HG03457 (cell line): Measurements from ENCODE around the gene GSC2.
"Not testable (repeated sequence)": the region's sequence is repeated elsewhere in the genome, so short reads cannot be mapped to it uniquely, and the experiment has no call there.

Experiments used
- ATAC-seq: cut with Tn5 transposase; IDR thresholded peaks from one replicate; pipeline ENCODE4 v1.9.1; 2021; ENCODE audit warnings: moderate number of reproducible peaks; ENCODE audit not compliant: unreplicated experiment

Gene GSC2

DNA sequence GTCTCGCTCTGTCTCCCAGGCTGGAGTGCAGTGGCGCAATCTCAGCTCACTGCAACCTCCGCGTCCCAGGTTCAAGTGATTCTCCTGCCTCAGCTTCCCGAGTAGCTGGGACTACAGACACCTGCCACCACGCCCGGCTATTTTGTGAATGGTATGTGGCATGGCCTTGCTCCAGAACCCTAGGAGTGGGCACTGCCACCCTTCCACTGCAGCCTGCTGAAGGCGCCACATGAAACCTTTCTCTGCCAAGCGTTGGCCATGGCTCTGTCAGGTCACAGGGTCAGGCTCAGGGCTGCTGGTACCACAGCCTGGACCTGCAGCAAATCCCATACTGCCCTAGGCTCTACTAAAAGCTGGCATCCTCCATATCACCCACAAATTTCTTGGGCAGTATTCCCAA, 6.0 kb upstream of the GSC2 start:
- ATAC-seq: not testable (repeated sequence)

DNA sequence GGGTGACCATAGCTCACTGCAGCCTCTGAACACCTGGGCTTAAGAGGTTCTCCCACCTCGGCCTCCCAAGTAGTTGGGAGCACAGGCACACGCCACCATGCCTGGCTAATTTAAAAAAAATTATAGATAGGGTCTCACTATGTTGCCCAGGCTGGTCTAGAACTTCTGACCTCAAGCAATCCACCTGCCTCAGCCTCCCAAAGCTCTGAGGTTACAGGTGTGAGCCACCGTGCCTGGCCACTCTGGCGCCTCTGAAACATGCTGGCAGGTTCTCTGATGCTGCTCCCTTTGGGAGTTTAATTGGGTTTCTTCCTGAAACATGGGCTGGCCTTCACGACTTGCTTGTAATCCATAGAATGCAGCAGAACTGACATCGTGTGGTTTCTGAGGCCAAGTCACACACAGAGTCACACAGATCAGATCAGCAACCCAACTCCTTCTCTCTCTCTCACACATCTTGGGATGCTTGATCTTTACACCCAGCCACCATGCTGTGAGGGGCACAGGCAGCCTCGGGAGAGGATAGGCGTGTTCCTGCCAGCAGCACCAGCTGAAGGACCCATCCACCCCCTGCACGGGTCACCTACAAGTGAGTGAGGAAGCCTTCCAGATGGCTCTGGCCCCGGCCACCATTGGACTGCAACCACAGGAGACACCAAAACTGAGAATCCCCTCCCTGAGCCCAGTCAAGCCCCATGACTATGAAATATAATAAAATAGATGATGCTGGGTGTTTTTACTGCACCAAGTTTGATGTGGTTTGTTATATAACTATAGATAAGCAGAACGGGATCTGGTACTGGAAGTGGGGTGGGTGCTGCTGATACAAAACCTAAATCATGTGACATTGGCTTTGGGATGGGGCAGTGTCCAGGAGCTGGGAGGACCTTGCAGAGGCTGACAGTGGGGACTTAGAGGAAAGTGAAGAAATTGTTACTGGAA, 3.1 kb upstream of the GSC2 start:
- ATAC-seq: no peak

DNA sequence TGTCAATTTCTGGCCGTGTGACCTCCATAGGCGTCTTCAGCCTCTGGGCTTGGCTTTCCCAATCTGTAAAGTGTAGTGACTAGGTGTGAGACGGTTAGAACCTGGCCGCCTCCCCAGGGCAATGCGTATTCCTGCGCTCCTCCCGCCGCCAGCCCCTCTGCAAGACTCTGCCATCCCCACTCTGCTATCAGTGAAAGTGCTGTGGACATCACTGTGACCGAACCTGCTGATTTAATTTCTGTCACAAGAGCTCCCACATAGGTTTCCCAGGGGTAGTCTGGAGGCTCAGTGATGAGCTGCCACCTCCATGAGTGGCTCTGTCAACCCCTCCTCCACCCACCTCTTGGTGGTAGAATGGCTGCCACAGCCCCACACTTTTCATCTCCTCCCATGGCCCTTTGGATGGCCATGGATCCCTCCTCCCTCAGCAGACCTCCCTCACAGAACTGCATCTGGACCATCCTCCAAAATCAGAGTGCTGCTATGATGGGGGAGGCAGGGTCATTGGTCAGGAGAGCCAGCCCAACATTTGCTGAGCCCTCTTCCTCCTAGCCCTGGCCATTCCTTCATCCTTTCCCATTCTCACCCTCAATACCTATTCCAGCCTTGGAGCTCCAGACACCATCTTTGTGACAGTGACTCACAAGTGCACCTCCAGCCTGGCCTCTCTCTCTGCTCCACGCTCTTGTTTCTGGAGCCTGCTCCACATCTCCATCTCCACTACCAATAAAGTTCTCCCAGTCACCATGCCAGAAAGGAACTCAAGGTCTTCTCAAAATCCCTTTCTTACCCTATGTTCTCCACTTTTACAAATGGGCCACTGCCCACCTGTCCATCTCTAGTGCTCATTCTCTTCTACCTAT, 1.5 kb upstream of the GSC2 start:
- no peak for ATAC-seq

DNA sequence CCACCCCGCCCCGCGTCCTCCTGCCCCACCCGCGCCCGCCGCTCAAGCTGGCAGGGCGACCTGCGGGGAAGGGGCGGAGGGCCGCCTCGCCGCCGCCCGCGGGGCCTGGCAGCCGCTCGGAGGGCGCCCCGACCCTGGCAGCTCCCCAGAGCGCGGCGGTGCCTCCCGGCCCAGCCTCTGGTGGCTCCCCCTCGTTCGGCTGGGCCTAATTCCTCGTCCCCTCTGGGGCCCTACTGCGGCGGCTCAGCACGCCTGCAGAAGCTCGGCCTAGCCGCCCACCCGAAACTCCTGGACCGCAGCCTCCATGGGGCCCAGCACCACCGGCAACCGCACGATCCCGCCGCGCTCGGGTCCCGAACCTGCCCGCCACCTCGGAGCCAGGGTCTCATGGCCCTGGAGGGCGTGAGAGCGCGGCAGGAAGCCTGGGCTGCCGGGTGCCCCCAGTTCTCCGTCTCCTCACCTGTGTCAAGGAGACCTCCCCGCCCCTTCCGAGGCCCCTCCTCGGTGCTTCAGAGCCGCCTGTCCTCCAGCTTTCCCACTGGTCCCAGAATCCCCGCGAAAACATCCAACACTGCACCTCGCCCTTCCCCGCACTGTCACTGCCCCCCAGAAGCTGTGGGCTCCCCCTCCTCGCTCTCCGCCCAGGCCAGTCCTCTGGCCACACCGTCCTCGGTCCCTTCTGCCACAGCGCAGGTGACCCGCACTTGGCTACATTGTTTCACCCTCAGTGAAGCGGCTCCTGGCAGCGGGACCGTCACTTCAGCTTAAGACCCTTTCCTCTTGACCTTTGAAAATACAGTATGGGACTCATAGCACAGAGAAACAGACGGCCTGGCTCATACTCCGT, 613 bp upstream of the GSC2 start:
- ATAC-seq: no peak

DNA sequence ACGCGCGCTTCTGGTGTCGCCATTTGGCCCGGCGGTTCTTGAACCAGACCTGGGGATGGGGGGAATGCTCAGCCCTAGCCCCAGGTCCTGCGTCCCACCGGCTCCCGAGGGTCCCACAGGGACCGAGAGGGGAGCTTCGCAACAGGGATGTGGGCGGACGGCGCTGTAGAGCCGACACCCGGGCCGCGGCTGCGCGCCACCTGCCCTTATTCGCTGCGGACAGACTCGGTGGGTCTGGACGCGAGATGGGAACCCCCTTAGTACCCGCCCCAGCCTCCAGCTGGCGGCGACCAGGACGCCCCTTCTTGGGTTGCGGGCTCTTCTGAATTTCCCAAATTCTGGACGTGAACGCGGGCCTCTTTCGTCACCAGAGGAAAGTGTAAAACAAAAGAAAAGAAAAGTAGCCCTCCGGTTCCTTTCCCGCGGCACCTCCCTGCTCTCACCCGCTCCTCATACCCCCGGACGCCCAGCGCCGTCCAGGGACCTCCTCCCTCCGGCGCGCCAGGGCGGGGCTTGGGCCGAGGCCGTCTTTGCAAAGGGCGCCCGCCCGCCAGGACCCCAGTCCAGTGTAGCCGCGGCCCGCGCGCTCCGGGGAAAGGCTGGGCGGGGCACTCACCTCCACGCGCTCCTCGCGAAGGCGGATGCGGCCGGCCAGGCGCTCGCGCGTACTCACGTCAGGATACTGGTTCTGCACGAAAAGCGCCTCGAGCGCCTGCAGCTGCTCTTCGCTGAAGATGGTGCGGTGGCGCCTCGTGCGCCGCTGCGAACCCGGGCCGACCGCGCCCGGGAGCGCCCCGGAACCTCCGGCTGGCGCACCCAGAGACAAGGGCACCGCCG, 827 bp downstream of the GSC2 start:
- ATAC-seq: no peak

DNA sequence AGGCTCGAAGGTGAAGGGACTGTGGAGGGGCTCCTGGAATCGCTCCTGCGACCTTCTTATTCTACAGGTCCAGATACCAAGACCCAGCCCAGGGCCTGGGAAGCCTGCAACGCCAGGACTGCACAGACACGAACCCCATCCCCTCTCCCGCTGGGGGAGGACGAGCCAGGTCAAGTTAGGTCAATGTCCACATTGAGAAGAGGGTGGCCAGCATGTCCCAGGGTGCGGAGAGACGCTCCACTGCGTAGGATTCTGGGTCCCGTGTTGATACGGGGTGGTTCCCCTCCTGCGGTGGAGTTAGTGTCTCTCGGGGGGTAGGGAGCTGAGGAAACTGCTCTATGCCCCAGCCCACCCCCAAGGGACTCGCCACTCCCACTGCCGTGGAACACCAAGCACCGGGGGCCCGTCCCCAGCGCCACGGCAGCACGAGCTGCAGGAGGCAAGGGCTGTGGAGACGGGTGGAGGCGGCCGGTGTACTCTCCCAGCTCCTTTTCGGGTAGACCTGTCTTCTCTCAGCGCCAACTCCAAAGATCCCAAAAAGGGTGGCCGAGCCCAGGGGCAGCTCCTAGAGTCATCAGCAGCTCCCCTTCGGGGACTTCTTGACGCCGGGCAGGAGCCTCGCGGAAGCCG, 1.6 kb downstream of the GSC2 start:
- no peak for ATAC-seq

DNA sequence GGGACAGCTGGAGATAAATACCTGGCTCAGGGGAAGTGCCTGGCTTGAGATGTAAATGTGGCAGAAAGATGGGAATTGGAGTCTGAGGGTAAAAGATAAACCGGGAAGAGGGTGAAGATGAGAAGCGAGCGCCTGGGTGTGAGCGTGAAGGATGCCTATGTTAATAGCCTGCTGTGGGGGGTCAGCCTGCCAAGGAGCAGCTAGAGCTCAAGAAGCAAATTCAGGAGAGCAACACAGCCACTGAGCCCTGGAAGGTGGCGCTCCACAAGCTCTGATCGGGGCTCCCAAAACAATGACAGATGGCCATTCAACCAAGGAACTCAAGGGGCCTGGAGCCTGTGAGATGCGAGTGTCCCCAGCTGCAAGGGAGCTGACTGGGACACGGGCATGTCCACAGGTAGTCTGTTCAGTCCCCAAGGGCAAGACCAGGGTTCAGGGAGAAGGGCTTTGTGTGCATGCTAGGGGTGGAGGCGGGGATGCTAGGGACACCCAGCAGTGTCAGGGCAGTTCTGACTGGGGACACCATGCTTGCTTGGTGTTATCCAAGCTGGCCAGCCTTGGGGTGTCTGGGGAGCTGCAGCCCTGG, 2.8 kb downstream of the GSC2 start:
- no peak for ATAC-seq

DNA sequence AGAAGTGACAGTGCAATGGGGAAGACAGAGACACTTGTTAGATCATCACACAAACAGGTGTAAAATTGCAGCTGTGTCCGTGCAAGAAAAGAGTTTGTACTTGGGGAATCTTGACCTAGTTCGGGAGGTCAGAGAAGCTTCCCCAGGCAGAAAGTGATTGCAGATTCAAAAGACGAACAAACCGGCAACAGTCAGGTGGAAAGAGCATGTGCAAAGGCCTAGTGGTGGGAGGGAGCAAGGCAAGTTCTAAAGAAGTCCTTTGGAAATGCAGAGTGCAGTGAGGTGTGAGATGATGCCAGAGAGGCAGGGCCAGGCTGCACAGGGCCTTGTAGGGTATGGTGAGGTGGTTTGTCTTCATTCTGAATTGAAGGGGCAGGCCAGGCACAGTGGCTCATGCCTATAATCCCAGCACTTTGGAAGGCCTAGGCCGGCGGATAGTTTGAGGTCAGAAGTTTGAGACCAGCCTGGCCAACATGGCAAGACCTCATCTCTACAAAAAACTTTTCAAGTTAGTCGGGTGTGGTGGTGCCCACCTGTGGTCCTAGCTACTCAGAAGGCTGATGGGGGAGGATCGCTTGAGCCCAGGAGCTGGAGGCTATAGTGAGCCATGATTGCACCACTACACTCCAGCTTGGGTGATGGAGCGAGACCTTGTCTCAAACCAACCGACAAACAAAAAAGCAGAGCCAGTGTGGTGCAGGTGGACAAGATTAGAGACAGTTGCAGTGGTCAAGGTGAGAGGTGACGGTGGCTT, 3.7 kb downstream of the GSC2 start:
- no peak for ATAC-seq

DNA sequence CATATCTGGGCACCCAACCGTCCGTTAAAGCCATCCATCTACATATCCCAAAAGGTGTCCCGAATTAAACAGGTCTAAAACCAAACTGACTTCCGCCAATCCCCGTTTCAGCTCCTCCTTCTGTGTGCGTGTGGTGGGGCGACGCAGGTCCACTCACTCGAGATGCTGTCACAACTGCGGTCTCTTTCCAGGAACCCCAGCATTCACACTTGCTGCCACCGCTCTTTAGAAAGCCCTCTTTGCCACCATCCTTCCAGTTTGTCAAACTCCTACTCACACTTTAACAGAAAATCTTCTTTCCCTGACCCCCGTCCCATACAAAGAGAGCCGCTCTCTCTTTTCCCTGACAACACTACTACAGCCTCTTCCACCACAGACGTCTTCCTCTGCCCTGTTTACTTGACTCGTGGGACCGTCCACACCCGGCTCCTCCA, 6.1 kb downstream of the GSC2 start:
- no peak for ATAC-seq

DNA sequence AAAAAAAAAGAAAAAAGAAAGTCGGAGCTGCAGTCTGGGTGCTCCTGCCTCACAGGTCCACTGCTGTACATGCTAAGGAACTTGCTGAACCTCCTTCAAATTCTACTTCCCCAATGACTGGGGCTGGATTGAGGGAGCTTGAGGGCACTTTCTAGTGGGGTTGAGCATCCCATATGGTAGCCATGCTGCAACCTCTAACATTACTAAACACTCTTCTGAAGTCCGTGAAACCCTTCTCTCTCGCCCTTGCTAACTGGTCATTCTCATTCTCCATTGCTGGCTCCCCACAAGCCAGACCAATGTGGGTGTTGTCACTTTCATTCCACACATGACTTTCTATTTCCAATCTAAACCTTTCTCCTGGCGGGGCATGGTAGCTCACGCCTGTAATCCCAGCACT, 6.9 kb downstream of the GSC2 start:
- ATAC-seq: no peak

DNA sequence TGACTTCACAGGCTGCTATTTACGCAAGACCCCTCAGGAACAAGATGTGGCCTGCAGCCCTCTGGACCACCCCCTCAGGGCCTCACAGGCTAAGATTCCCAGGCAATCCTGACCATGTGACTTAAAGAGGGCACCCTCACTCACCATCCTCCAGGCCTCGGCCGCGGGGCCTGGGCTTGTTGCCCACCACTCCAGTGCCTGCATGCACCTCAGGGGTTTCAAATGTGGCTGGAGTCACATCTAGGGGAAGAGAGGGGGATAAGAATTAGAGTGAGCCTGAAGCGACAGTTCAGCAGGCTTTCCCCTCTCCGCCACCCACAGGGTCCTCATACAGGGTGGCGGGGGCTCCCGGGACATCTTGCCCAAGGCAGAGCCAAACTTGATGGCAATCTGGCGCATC, 7.7 kb downstream of the GSC2 start:
- no peak for ATAC-seq

DNA sequence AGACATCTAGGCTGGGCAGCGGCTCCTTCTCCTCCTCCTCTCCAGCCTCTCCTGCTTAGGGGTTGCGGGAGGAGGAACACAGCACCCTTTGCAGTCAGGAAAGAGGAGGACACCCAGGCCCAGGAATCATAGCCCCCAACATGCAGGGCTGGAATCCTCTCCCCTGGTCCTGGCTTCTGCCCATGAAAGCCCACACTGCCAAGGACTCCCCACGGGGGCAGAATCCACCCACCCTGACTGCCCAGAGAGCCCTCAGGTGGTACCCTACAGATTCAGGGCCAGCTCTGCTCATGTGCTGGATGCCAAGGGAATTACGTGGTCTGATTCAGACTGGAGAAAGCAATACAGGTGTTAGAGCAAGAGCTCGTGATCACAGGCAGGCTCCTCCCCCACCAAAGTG, 10.1 kb downstream of the GSC2 start:
- no peak for ATAC-seq

DNA sequence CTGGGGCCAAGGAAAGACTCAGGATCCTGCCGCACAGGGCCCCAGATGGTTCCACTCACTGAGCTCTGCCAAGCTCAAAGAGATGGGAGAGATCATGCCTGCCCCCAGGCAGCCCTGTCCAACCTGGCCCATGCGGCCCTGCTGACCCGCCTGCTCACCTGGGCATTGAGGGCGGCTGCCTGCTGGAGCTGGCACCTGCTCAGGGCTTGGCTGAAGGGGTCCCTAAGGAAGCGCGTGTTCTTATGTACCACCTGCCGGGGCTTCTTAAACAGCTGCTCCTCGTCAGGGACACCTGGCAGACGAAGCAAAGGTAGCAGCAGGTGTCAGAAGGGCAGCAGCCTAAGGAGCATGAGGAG, 11.1 kb downstream of the GSC2 start:
- no peak for ATAC-seq

DNA sequence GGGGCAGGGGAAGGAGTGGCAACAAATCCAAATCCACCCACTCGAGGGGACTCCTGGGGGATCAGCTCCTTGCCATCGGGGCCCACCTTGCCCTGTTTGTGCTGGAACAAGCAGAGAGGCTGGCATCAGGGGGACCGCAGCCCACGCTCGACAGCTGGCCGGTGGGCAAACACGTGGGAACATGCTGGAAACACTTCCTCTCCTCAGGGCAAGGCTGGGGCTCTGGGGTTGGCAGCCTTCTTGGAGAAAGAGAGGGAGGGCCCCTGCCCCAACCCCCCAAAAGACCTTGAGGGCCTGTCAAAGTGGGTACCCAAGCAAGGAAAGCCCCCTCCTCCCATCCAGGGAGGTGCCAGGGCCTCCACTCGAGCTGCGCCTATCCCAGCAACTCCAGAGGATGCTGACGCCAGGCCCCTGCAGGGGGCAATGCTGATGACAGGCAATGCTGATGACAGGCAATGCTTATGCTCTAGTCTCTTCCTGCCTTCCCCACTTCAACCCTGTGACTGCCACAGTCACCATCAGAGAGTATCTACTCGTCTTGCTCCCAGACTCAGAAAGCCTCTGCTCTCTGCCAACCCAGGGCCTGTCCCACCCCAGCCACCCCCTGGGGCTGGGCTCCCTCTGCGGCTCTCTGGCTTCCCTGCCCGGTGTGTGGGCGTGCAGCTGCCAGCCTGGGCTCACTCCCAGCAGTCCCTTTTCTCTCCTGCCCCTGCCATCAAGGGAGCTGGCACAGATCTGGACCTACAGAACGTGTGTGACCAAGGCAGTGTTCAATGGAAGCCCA, 11.7 kb downstream of the GSC2 start:
- no peak for ATAC-seq

DNA sequence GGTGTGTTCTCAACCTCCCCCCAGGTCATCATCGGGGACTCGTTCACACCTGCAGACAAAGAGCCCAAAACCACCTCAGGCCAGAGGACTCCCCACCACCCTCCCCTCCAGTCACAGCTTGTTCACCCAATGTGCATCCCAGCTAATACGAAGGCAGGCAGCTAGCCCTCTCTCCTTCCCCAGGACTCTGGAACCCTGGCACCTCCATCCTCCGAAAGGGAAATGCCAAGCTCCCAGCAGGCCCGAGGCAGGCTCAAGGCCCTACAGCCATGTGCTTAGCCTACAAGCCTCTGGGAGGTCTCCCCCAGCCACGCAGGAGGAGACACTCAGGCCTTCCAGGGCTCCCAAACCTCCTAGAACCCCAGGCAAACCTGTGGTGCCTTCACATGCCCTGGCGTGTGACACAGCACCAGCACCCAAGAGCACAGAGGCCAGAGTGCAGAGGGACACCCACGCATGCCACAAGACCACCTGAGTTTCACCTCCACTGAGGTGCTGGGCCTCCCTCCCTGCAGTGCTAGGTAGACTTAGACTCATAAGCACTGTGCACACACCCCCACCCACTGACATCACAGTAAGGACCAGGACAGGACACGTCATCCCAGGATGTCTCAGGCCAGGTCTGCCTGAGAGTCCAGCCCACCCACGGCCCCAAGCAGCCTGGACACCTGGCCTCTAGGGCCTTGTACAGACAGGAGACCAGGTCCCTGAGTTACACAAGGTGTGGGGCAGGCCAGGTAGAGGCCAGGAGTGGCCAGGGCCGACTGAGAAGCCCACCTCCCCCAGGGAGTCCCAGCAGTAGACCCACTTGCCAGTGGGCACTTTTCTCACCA, 12.5 kb downstream of the GSC2 start:
- ATAC-seq: no peak

DNA sequence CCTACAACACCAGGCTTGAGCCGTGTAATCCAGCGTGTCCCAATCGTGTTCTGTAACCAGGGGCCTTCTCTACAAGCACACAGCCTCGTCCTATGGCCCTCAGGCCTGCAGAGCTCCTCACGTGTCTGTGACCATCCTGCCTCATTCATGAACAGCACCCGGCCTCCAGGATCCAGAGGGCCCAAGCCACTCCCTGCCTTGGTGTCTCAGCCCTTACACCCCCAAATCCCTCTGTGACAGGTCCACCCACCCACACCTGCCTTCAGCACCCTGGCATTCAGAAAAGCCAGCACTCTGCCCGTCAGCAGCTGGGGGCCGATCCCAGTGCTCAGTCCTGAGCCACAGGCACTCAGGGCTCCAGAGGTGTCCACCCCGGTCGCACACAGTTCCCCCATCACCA, 13.2 kb downstream of the GSC2 start:
- no peak for ATAC-seq

DNA sequence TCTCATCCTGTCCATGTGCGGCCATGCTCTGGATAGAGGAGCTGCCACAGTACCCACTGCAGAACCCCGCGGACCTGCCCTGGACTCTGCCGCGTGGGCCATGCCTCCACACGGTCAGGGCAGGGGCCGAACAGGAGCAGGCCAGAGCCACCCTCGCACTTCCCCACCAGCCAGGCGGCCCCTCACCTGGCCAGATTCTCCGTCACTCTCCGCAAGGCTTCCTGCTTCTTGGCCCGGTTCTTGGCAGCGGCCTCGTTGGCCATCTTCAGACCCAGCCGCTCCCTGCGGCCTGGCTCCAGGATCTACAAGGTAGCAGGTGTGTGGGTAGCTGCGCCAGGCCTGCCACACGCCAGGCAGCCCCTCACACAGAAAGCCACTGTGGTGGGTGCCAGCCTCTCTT, 15.2 kb downstream of the GSC2 start:
- no peak for ATAC-seq
